Naive thymus-derived CD8-positive, alpha-beta T cell (primary cell): Measurements from ENCODE around the gene LYPLA2. TPM values are rescaled to one million over a fixed set of nuclear protein-coding genes. Genes with fewer than 3 reads are reported as not detected.

Experiments used
- ATAC-seq, 2 donors: fragments of 150-1000 bp; cut with Tn5 transposase in 1 of 2; sonication (Bioruptor Pico), chemical (Tn5 transposase) in 1 of 2; 1 replicate in 1 of 2; 2 replicates in 1 of 2; pipeline ENCODE4 v1.10.0; 2021; ENCODE audit warnings: mild to moderate bottlenecking in 2 of 2, moderate library complexity in 2 of 2
- POLR2A ChIA-PET: fragments of 350-600 bp; sonication (Branson Sonifier 250); formaldehyde crosslinking; loops from one replicate; lab custom pipeline; 2021; ENCODE audit warnings: antibody characterized with exemption; lab: Charles Lee
- DNase-seq, 10 donors: peaks; one replicate each; pipeline versions ENCODE4 v3.0.0 to v3.0.0-alpha.2; 2020 to 2022
- H3K27ac Mint-ChIP-seq, 10 donors: one replicate each; pipeline ENCODE4 v1.8.0; 2020 to 2022; ENCODE audit warnings: mild to moderate bottlenecking in 10 of 10, mixed read lengths in 10 of 10, moderate library complexity in 4 of 10, inconsistent platforms in 1 of 10
- H3K27me3 Mint-ChIP-seq, 5 donors: one replicate each; pipeline ENCODE4 v1.8.0; 2021 to 2022; ENCODE audit warnings: mixed read lengths in 5 of 5
- H3K36me3 Mint-ChIP-seq, 3 donors: one replicate each; pipeline ENCODE4 v1.8.0; 2020 to 2022; ENCODE audit warnings: mixed read lengths in 3 of 3, mild to moderate bottlenecking in 2 of 3, inconsistent platforms in 1 of 3
- H3K4me1 Mint-ChIP-seq, 4 donors: one replicate each; pipeline ENCODE4 v1.8.0; 2021 to 2022; ENCODE audit warnings: mixed read lengths in 4 of 4
- H3K4me3 Mint-ChIP-seq, 10 donors: one replicate each; pipeline ENCODE4 v1.8.0; 2020 to 2022; ENCODE audit warnings: mild to moderate bottlenecking in 10 of 10, mixed read lengths in 10 of 10, moderate library complexity in 6 of 10, inconsistent platforms in 1 of 10
- H3K9me3 Mint-ChIP-seq, 9 donors: one replicate each; pipeline ENCODE4 v1.8.0; 2020 to 2022; ENCODE audit warnings: mixed read lengths in 9 of 9, mild to moderate bottlenecking in 3 of 9, inconsistent platforms in 1 of 9, moderate library complexity in 1 of 9
- polyA plus RNA-seq, 3 donors: library from polyadenylated mRNA; unstranded; fragments of 300-500 nt; fragmentation: Illumina TruSeq; gene quantifications; one replicate each; pipeline ENCODE4 v1.2.3, GENCODE V29; 2021
- total RNA-seq, 8 experiments: library from RNA in 2 of 8; stranded (reverse) in 2 of 8; gene quantifications; one replicate each; pipeline ENCODE4 v1.2.3 and lab custom pipeline; 2021 to 2026

LYPLA2 gene
- total RNA-seq (10 to 100 TPM; 52.9 to 62.5 TPM), polyA plus RNA-seq (100 to 1,000 TPM in 2 of 3 donors, 10 to 100 TPM in 1; 90.3 to 104 (median 101) TPM), total RNA-seq (lab: John Stamatoyannopoulos, UW) (26.8 to 95.9 (median 47.9) reads per million in 6 experiments)

DNA sequence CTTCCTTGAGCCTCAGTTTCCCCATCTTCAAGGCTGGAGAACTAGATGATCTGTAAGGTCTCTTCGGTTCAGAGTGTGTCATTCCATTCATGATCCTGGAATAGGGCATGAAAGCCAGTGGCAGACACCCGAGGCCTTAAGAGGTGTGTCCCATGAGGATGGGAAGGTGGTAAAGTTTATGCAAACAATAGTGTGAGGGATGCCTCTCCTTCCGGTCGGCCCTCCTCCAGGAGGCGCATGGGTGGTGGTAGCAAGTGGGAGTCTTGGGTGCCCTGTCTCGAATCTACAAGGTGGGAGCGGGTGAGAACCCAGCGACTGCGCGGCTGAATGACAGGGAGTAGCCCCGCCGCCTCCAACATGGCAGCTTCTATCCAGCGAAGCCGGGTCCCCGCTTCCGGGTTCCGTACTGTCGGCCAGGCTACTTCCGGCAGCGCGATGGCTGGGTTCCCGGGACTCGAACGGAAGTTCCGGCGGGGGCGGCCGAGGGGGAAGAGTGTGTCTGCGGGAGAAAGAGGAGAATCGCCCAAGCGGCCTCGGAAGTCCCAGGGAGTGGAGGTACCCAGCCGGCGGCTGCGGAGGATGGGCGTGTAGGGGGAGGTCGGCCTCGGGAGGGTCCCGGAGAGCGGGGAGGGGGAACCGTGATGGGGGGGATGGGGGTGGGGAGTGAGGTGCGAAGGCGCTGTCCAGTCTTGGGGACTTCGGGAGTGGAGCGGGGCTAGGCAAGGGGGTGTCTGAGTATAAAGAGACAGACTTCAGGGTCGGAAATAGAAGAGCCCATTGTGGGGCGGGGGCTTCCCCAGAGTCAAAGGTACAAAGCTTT lies at the start of gene LYPLA2:
Gene LYPLA2, plus strand, starts transcription at position 450 of the 820 bp plus-strand sequence. CDS start 1,538 bp downstream, outside the sequence.
- POLR2A ChIA-PET = interaction anchor here (0.8 to 6.8 kb wide), 8 partner anchors 8 to 34 kb away, joined by 3 to 64 read pairs (median 5); partner anchors contain the start of genes GALE, HMGCL and PITHD1
- H3K4me1 Mint-ChIP-seq = peaks cover 14 to 39% (median 28%) of the 10 kb centered on the region in 4 donors
- peaks cover 0 to 39% (median 8%) of the 10 kb centered on the region in 3 donors for H3K36me3 Mint-ChIP-seq
- peak within 1 kb of the TSS; percentile 93 to 99 (median 96) for H3K27ac Mint-ChIP-seq
- DNase-seq (peak; percentile 73 to 90 (median 80)), ATAC-seq (peak; percentile 89 to 90)
- H3K9me3 Mint-ChIP-seq = no peaks in the 10 kb centered on the region
- no peaks in the 10 kb centered on the region for H3K27me3 Mint-ChIP-seq
- peak within 1 kb of the TSS; percentile 83 to 100 (median 96) for H3K4me3 Mint-ChIP-seq

DNA sequence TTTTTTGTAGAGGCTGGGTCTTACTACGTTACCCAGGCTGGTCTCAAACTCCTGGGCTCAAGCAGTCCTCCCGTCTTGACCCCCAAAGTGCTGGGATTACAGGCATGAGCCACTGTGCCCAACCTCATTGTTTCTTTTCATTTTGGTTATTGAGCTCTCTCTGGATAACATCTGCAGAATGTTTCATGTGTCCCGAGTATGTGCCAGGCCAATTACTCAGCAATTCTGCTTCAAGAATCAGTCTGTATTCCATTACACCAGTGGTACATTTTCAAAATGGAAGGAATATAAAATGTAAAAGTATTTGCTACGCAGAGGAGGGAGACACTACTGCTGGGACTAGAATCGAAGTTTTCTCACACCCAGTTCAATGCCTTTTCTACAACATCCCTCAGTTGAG lies 49.3 kb upstream of the LYPLA2 start:
- H3K4me3 Mint-ChIP-seq = peak overlapping the region in 8 of 10 donors; percentile 88 to 92 (median 90)
- POLR2A ChIA-PET = no interaction called here
- H3K27ac Mint-ChIP-seq = peak overlapping the region in 3 of 10 donors; percentile 84 to 96 (median 93)
- H3K4me1 Mint-ChIP-seq = peaks cover 10 to 34% (median 30%) of the 10 kb centered on the region in 4 donors
- DNase-seq = no peak
- H3K27me3 Mint-ChIP-seq = no peaks in the 10 kb centered on the region
- no peaks in the 10 kb centered on the region for H3K9me3 Mint-ChIP-seq
- no peak for ATAC-seq
- H3K36me3 Mint-ChIP-seq = peaks cover 0 to 10% (median 0%) of the 10 kb centered on the region in 3 donors

DNA sequence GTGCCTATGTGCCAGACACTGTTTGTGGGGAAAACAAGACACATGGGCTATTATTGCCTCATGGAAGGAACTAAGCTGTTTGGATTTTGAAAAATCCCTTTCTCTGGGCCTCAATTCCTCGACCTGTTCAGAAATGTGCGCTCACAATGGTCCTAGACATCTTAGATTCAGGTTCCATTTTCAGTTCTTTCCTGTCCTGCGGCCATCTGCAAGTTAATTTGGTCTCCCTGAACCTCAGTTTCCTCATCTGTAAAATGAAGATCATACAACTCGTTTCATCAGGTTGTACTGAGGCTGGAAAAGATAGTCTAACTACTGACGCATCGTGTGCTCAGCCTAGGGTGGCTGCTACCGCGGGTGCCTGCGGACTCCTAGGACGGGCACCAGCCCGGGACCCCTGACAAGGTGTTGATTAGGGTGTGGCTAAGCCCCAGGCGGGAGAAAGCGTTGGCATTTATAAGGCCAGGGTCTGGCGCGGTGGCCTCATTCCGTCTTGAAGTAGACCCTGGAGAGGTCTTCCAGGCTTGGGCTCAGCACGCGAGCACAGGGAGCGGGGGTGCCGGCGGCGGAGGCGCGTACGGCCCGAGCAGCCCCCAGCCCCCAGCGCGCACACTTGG lies 48.2 kb upstream of the LYPLA2 start:
- Mint-ChIP-seq H3K27ac (peak overlapping the region; percentile 83 to 96 (median 94)), H3K27me3 (no peaks in the 10 kb centered on the region), H3K4me1 (peaks cover 20 to 45% (median 41%) of the 10 kb centered on the region in 4 donors), H3K4me3 (peak overlapping the region; percentile 87 to 92 (median 90)), H3K9me3 (no peaks in the 10 kb centered on the region), H3K36me3 (peaks cover 0 to 15% (median 0%) of the 10 kb centered on the region in 3 donors)
- DNase-seq = peak in 2 of 10 donors; percentile 6 to 59
- peak; percentile 36 to 54 for ATAC-seq
- POLR2A ChIA-PET = interaction anchor here (1.0 to 2.1 kb wide), 12 partner anchors 11 to 398 kb away, joined by 3 to 20 read pairs (median 4); partner anchors contain the start of genes GALE, HMGCL, HNRNPR and PITHD1

DNA sequence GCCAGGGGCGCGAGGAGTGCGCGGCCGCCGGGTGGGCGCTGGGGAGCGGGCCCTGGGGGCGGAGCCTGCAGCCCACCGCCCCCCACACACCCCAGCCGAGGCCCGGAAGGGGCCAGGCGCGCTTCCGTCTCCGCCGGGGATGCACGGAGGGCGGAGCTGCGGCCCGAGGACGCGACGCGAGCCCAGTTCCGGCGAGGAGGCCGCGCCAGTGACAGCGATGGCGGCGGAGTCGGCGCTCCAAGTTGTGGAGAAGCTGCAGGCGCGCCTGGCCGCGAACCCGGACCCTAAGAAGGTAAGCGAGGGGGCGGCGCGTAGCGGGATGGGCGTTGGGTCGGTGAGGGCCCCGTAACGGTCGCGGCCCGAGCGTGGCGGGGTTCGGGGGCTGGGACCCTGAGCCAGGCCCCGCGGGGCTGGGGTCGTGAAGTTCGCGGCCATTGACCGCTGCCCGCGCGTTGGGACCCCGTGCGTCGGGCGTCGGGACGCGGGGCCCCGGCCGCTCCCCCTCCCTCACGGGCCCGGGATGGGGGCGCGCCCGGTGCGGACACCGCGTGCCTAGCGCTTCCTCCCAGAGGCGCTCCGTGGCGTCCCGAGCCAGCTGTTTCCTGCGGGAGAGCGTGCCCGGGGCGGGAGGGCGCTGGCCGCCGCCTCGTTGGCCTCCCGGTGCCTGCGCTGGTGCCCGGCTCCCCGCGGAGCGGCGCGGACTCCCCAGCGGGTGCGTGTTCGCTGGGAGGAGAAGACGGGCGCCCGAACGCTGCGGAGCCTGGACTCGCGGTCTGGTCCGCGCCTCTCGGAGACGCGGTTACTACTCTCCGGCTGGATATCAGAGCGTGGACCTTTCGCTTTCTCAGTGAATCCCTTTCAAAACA lies 47.4 kb upstream of the LYPLA2 start, which contains the start of gene ELOA:
Gene ELOA, plus strand, starts transcription at position 185 of the 866 bp plus-strand sequence. Its CDS starts 33 bp downstream, at position 218.
- no peaks in the 10 kb centered on the region for H3K27me3 Mint-ChIP-seq
- DNase-seq = peak; percentile 63 to 83 (median 74)
- ATAC-seq = peak; percentile 94
- H3K9me3 Mint-ChIP-seq = no peaks in the 10 kb centered on the region
- peak within 1 kb of the TSS; percentile 89 to 96 (median 94) for H3K27ac Mint-ChIP-seq
- H3K36me3 Mint-ChIP-seq = peaks cover 0 to 21% (median 0%) of the 10 kb centered on the region in 3 donors
- H3K4me3 Mint-ChIP-seq = peak within 1 kb of the TSS; percentile 87 to 94 (median 91)
- POLR2A ChIA-PET = interaction anchor here (0.6 to 2.1 kb wide), 16 partner anchors 10 to 684 kb away, joined by 3 to 20 read pairs (median 4); partner anchors contain the start of genes GALE, HMGCL, HNRNPR and PITHD1
- H3K4me1 Mint-ChIP-seq = peaks cover 24 to 53% (median 49%) of the 10 kb centered on the region in 4 donors

DNA sequence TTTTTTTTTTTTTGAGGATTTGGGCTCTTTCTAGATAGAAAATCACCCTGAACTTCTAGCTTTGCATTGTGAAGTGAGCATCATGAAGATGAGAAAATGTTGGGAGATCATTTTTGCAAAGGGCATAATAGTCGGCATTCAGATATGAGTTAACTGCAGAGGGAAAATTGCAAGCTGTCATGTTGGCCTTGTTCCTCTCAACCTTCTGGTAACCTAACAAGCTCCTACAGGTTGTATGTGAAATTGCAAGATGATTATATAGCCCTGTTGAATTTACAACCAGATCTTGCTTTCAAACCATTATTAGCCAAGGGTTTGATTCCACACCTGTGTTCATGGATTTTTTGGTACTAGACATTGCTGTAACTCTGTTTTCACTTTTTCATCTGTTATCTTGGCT lies 45.4 kb upstream of the LYPLA2 start:
- peak in 2 of 10 donors; percentile 16 to 23 for DNase-seq
- H3K36me3 Mint-ChIP-seq = peaks cover 0 to 37% (median 2%) of the 10 kb centered on the region in 3 donors
- POLR2A ChIA-PET = interaction anchor here (0.6 to 2.0 kb wide), 5 partner anchors 9 to 363 kb away, joined by 3 to 7 read pairs (median 3); partner anchors contain the start of gene RPL11
- peak overlapping the region in 9 of 10 donors; percentile 44 to 92 (median 88) for H3K4me3 Mint-ChIP-seq
- no peak for ATAC-seq
- no peaks in the 10 kb centered on the region for H3K9me3 Mint-ChIP-seq
- H3K27ac Mint-ChIP-seq = peak overlapping the region in 7 of 10 donors; percentile 34 to 92 (median 52)
- H3K27me3 Mint-ChIP-seq = no peaks in the 10 kb centered on the region
- peaks cover 26 to 62% (median 56%) of the 10 kb centered on the region in 4 donors for H3K4me1 Mint-ChIP-seq

DNA sequence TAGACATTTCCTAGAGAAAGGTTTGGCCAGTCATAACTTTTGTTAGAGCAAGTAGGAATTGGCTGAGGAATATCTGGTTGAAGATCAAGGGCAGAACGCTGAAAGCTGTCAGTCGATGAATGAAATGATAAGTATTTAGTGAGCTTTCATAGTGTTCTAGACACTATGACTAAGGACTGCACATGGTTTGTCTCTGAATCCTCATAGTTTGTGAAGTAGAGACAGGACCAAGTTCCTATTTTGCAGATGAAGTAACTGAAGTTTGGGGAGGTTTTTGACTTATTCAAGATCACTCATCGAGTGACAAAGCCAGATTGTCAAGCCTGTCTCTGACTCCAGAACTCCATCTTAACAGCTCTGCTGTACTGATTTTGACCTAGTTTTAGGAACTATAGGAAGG lies 42.9 kb upstream of the LYPLA2 start:
- ATAC-seq (no peak), DNase-seq (no peak)
- Mint-ChIP-seq H3K27ac (peak overlapping the region in 3 of 10 donors; percentile 8 to 64 (median 37)), H3K4me1 (peaks cover 30 to 54% (median 52%) of the 10 kb centered on the region in 4 donors), H3K27me3 (no peaks in the 10 kb centered on the region), H3K36me3 (peaks cover 4 to 62% (median 10%) of the 10 kb centered on the region in 3 donors), H3K9me3 (no peaks in the 10 kb centered on the region), H3K4me3 (no peak overlapping the region)
- POLR2A ChIA-PET = no interaction called here

DNA sequence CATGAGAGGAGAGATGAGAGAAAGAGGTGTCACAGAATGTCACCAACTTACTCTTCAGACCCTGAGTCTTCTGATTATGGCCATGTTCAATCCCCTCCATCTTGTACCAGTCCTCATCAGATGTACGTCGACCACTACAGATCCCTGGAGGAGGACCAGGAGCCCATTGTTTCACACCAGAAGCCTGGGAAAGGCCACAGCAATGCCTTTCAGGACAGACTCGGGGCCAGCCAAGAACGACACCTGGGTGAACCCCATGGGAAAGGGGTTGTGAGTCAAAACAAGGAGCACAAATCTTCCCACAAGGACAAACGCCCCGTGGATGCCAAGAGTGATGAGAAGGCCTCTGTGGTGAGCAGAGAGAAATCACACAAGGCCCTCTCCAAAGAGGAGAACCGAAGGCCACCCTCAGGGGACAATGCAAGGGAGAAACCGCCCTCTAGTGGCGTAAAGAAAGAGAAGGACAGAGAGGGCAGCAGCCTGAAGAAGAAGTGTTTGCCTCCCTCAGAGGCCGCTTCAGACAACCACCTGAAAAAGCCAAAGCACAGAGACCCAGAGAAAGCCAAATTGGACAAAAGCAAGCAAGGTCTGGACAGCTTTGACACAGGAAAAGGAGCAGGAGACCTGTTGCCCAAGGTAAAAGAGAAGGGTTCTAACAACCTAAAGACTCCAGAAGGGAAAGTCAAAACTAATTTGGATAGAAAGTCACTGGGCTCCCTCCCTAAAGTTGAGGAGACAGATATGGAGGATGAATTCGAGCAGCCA lies 39.7 kb upstream of the LYPLA2 start:
- ATAC-seq (peak; percentile 44 to 65), DNase-seq (peak in 8 of 10 donors; percentile 8 to 69 (median 20))
- Mint-ChIP-seq H3K9me3 (no peaks in the 10 kb centered on the region), H3K4me3 (no peak overlapping the region), H3K27ac (peak overlapping the region in 5 of 10 donors; percentile 47 to 91 (median 78)), H3K4me1 (peaks cover 27 to 35% (median 32%) of the 10 kb centered on the region in 4 donors), H3K27me3 (no peaks in the 10 kb centered on the region), H3K36me3 (peaks cover 4 to 87% (median 22%) of the 10 kb centered on the region in 3 donors)
- POLR2A ChIA-PET = interaction anchor here (0.6 kb wide), 1 partner anchor 14 kb away, joined by 10 read pairs; no protein-coding TSS in a partner anchor

DNA sequence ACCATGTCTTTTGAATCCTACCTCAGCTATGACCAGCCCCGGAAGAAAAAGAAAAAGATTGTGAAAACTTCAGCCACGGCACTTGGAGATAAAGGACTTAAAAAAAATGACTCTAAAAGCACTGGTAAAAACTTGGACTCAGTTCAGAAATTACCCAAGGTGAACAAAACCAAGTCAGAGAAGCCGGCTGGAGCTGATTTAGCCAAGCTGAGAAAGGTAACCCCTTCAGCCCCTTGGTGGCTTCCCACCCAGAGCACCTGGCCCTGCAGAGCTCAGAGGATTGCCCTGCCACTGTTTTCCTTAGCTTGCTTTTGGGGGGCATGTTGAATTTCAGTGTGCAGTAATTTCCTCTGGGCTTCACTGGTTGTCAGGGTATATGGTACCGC lies 39.1 kb upstream of the LYPLA2 start:
- ATAC-seq (no peak), DNase-seq (no peak)
- no peaks in the 10 kb centered on the region for H3K27me3 Mint-ChIP-seq
- H3K4me1 Mint-ChIP-seq = peaks cover 25 to 33% (median 29%) of the 10 kb centered on the region in 4 donors
- H3K27ac Mint-ChIP-seq = peak overlapping the region in 3 of 10 donors; percentile 78 to 91 (median 85)
- POLR2A ChIA-PET = no interaction called here
- H3K9me3 Mint-ChIP-seq = no peaks in the 10 kb centered on the region
- peaks cover 4 to 88% (median 22%) of the 10 kb centered on the region in 3 donors for H3K36me3 Mint-ChIP-seq
- no peak overlapping the region for H3K4me3 Mint-ChIP-seq

DNA sequence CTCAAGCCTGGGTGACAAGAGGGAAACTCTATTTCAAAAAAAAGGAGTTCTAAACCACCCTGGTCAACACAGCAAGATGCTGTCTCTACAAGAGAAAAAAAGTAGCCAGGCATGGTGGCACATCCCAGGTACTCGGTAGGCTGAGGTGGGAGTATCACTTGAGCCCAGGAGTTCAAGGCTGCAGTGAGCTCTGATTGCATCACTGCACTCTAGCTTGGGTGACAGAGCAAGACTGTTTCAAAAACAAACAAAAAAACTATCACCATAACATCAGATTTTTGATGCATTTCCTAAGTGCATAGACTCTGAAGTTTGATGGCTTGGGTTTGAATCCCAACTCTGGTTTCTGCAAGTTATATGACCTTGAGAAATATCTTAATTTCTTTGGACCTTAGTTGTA lies 38.0 kb upstream of the LYPLA2 start:
- H3K9me3 Mint-ChIP-seq = no peaks in the 10 kb centered on the region
- POLR2A ChIA-PET = no interaction called here

DNA sequence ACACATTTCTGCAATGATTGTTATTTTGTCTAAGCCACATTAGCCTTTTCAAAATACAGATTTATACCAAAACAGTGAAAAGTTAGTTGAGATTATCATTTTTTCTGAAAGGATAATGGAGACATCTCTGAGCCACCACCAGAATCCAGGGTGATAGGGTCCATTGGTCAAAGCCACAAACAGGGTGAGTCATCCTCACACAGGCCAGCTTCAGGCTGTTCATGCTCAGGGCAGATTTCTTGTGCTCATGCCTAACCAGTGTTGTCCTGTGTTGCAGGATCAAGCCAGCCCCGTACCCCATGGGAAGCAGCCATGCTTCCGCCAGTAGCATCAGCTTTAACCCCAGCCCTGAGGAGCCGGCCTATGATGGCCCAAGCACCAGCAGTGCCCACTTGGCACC lies 34.3 kb upstream of the LYPLA2 start:
- Mint-ChIP-seq H3K27me3 (no peaks in the 10 kb centered on the region), H3K4me1 (peaks cover 0 to 8% (median 4%) of the 10 kb centered on the region in 4 donors), H3K27ac (no peak overlapping the region), H3K9me3 (no peaks in the 10 kb centered on the region), H3K36me3 (peaks cover 0 to 99% (median 15%) of the 10 kb centered on the region in 3 donors), H3K4me3 (no peak overlapping the region)
- ATAC-seq (no peak), DNase-seq (no peak)
- POLR2A ChIA-PET = no interaction called here

More for the DNA sequence above, 38.0 kb upstream of the LYPLA2 start:
- Mint-ChIP-seq H3K36me3 (peaks cover 4 to 95% (median 22%) of the 10 kb centered on the region in 3 donors), H3K4me3 (no peak overlapping the region), H3K27ac (peak overlapping the region in 1 of 10 donors; percentile 37), H3K27me3 (no peaks in the 10 kb centered on the region), H3K4me1 (peaks cover 15 to 22% (median 18%) of the 10 kb centered on the region in 4 donors)
- ATAC-seq (no peak), DNase-seq (no peak)
